SKM-1 (cell line): ENCODE results near the gene RAET1E.
"Not testable (repeated sequence)": the region's sequence is repeated elsewhere in the genome, so short reads cannot be mapped to it uniquely, and the experiment has no call there.

Source experiments
- DNase-seq: peaks from one replicate; lab custom pipeline; 2025; ENCODE audit not compliant: unreplicated experiment; lab: John Stamatoyannopoulos, UW

Gene RAET1E

GRCh38 chr6:149891864-149892263 is 6.0 kb downstream of the RAET1E start:
- DNase-seq = not testable (repeated sequence)

- DNase-seq = no peak
Observed at GRCh38 chr6:149891259-149891658, 6.7 kb downstream of the RAET1E start.

GRCh38 chr6:149890629-149891045 is 7.3 kb downstream of the RAET1E start:
- no peak for DNase-seq

GRCh38 chr6:149889326-149889725 is 8.6 kb downstream of the RAET1E start:
- DNase-seq = no peak

GRCh38 chr6:149888659-149889058 is 9.3 kb downstream of the RAET1E start:
- no peak for DNase-seq

- DNase-seq = no peak
Observed at GRCh38 chr6:149888093-149888492, 9.8 kb downstream of the RAET1E start.

GRCh38 chr6:149887343-149887742 is 10.6 kb downstream of the RAET1E start:
- no peak for DNase-seq

GRCh38 chr6:149885888-149886287 is 12.0 kb downstream of the RAET1E start:
- DNase-seq = no peak

GRCh38 chr6:149884617-149885016 is 13.3 kb downstream of the RAET1E start:
- DNase-seq = no peak

GRCh38 chr6:149884215-149884614 is 13.7 kb downstream of the RAET1E start:
- no peak for DNase-seq

- no peak for DNase-seq
Observed at GRCh38 chr6:149881860-149882259, 16.1 kb downstream of the RAET1E start.

GRCh38 chr6:149881066-149881766 is 16.7 kb downstream of the RAET1E start:
- no peak for DNase-seq

- DNase-seq = no peak
Observed at GRCh38 chr6:149877659-149878058, 20.3 kb downstream of the RAET1E start.

- DNase-seq = no peak
Observed at GRCh38 chr6:149876241-149876933, 21.5 kb downstream of the RAET1E start.

- no peak for DNase-seq
Observed at GRCh38 chr6:149872233-149872632, 25.7 kb downstream of the RAET1E start.

GRCh38 chr6:149871182-149871581 is 26.7 kb downstream of the RAET1E start:
- no peak for DNase-seq

GRCh38 chr6:149869275-149869892 is 28.5 kb downstream of the RAET1E start:
- DNase-seq = no peak

GRCh38 chr6:149867876-149868640 is 29.9 kb downstream of the RAET1E start:
- no peak for DNase-seq

GRCh38 chr6:149864578-149865535 is 33.1 kb downstream of the RAET1E start:
- DNase-seq = peak; percentile 16
